ENCODE measurements around the gene ITGB2.

DNA sequence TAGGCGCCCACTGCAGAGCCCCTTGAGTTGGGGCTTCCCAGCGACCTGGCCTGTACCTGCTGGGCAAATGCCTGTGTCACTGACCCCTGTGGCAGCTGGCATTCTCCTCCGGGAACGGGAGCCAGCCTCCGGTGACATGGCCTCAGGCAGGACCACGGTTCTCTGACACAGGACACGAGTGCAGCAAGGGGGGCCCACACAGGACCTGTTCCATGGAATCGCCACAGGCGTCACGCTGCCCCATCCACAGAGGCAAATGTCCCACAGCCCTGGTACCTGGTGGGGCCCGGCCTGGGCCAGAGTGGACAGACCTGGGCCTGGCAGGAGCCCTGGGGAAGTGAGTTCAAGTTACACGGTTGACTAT, 2.6 kb downstream of the ITGB2 start:
- TF ChIP-seq EZH2 (IDR thresholded peaks at IDR 0.05; ENCODE audit: borderline replicate concordance, low read length) (no peak), CTCF (IDR thresholded peaks at IDR 0.05; ENCODE audit: low read length) (no peak)

Data from OCI-LY1 (cell line).